ENCODE measurements around the gene TSPAN1.

TSPAN1 gene, protein sequence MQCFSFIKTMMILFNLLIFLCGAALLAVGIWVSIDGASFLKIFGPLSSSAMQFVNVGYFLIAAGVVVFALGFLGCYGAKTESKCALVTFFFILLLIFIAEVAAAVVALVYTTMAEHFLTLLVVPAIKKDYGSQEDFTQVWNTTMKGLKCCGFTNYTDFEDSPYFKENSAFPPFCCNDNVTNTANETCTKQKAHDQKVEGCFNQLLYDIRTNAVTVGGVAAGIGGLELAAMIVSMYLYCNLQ

DNA sequence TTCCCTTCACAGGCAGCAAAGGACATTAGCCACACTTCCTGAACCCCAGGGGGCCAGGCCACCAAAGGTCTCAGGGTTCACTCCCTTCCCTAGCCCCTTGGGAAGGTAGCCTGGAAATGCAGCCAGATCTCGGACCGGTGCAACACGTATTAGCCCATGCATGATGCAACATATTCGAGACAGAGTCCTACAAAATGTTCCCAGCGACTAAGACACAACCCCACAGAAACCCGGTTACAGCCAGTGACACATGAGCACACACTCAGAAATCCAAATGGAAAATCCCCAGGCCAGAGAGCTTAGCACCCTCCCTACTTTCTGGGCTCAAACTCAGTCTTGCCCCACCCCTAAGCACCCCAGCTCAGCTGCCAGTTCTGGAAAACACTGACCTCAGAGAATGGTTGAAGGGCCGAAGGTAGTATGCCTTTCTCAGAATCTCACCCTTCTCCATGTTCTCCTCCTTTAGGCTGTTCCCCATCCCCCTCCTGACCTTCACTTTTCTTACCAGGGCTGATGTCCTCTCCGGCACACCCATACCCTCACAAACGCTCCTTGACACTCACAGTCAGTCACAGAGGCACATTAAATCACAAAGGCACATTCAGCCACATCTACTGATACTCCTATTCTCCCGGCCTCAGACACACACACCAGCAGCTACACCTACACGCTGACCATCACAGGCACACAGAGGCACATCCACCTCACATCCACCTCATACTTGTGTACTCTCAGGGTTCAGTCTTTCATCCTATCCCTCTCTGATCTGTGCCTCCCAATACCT is at the start of gene TSPAN1:
Gene TSPAN1, plus strand, starts transcription at position 640 of the 784 bp plus-strand sequence. CDS start 6,021 bp downstream, outside the sequence.
- DNase-seq (ENCODE audit: extremely low read depth in 1 of 2, low read depth in 1 of 2) = no peak

DNA sequence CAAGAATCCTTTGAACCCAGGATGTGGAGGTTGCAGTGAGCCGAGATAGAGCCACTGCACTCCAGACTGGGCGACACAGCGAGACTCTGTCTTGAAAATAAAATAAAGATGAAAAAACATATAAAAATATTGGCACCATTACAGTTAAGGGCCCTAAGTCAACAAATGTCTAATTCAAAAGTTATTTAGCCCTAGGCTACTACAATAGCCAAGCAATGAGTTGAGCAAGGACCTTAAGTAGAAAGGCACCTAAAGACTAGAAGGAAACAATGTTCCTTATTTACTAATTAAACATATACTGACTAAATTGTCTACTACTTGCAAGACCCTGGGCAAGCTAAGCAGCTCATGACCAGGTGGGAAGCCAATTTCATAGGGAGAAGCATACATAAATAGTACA is 46.5 kb upstream of the TSPAN1 start:
- no peak for DNase-seq (ENCODE audit: extremely low read depth in 1 of 2, low read depth in 1 of 2)

GRCh38 chr1:46130121-46130520 is 44.8 kb upstream of the TSPAN1 start:
- no peak for DNase-seq (ENCODE audit: extremely low read depth in 1 of 2, low read depth in 1 of 2)

DNA sequence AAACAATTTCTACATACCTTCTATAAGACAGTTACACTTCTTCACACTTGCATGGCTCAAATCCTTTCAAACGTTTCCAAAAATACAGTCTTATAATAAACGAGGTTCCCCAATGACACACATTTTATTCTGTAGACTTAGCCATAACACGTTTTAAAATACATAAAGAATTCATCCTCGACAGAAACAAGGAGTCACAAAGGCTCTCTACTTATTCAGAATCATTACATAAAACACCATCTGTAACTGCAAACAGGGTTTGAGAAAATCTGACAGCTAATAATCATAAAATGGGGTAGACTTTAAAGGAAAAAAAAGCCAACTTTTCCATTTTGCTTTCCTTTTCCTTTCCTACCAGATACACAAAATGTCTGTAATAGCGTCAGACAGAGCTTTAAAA is 44.3 kb upstream of the TSPAN1 start:
- DNase-seq (ENCODE audit: extremely low read depth in 1 of 2, low read depth in 1 of 2) = no peak

DNA sequence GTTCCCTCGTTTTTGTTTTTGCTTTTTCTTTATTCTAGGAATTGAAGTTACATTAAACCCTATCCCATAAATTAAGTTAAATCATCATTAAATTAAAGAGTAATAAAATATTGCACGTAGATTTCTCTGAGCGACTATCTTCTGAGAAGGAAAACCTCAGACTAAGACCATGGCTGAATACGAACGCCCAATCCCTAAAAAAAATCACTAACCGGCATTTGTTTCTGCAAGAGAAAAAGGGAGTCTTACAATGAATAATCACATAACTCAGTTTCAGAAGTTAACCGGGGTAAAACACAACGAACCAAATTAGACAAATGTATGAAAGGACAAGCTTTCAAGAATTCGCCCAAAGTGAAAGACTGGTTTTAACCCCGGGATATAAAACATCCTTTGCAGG is 43.8 kb upstream of the TSPAN1 start:
- DNase-seq (ENCODE audit: extremely low read depth in 1 of 2, low read depth in 1 of 2) = no peak

DNA sequence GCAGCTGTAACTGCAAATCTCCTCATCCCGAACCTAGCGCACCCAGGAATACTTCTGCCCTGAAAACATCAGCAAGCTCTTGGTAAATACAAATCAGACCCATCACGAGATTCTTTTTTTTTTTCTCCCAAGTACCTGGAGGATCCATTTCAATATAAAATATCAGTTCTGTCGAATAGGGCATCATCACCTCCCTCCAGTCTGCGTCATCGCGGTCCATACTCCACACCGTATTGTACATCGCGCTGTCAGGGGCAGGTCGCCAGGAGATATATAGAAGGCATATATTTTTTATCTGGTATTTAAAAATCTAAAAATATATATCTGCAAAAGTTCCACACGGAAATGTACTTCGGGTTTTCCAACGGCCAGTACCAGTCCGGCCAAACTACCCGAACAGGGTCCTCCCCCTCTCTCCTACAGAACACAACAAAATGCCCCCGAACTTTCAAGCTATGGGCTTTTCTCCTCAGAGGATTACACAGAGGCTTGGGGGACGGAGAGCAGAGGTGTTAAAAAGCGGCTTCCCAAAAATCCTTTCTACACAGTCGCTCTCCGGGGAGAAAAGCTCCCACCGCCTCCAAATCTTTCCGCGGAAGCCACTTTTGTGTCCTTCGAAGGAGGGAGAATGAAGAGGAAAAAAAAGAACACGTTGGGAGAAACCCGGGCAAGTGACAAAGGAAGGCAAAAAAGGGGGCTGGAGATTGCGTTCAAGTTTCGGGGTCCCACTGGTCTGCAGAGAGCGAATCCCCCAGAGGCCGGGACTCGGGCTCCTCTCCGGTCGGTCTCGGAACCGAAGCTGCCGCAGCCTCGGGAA is 43.0 kb upstream of the TSPAN1 start:
- DNase-seq (ENCODE audit: extremely low read depth in 1 of 2, low read depth in 1 of 2) = no peak

DNA sequence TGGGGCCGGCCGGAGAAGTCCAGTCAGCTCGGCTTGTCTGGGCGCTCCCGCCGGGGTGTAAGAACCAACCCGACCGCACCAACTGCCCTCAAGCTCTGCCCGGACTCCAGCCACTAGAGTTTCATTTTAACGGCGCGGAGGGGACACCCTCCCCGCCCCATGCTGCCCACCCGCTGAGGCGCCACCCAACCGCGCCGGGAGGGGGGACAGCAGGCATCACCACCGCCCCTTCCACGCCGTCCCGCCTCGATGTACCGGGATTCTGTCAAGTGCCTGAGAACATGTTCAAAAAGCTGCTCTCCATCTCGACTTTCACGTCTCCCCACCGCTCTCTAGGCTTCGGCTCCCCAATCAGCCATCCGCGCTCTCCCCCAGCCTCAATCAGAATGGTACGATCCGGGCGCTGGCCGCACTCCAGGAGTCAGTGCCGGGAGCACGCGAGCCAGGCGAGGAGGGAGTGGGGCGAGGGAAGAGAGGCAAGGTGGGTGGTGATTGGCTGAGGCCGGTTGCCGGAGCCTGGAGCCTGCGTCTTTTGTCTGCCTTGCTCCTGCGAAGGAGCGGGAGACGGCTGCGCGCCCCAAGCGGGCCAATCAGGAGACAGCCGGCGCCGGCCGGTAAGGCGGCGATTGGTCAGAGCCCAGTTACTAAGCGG is 42.2 kb upstream of the TSPAN1 start, which contains the start of gene PIK3R3:
Gene PIK3R3, minus strand, starts transcription at position 101 of the 652 bp plus-strand sequence. CDS start 677 bp downstream, outside the sequence.
- DNase-seq (ENCODE audit: extremely low read depth in 1 of 2, low read depth in 1 of 2) = peak; percentile 62 to 68

GRCh38 chr1:46133181-46133658 is 41.7 kb upstream of the TSPAN1 start:
- DNase-seq (ENCODE audit: extremely low read depth in 1 of 2, low read depth in 1 of 2) = peak in 1 of 2 donors; percentile 18

DNA sequence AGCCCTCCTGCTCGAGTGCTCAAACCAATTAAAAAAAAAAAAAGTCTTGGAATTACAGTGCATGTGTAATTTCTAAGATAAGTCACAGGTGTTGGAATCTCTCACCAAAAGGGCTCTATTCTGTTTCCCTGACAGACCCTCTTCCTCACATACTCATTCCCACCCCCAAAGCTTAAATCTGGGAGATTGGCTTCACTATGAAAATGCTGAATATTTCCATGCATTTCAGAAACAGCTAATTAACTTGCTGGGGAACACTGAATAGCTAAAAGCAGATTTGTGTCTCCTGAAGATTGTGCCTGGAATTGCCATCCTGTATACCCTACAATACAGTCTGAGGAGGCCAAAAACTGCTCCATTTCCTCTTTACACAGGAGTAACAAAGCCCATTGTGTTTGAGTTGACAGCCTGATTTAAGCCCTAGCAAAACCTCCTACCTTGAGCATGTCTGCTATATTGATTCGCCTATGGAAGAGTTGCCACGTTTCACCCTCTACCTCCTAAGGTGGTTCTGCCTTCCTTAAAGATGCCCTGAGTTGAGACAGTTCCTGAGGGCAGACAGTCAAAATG is 41.0 kb upstream of the TSPAN1 start:
- no peak for DNase-seq (ENCODE audit: extremely low read depth in 1 of 2, low read depth in 1 of 2)

DNA sequence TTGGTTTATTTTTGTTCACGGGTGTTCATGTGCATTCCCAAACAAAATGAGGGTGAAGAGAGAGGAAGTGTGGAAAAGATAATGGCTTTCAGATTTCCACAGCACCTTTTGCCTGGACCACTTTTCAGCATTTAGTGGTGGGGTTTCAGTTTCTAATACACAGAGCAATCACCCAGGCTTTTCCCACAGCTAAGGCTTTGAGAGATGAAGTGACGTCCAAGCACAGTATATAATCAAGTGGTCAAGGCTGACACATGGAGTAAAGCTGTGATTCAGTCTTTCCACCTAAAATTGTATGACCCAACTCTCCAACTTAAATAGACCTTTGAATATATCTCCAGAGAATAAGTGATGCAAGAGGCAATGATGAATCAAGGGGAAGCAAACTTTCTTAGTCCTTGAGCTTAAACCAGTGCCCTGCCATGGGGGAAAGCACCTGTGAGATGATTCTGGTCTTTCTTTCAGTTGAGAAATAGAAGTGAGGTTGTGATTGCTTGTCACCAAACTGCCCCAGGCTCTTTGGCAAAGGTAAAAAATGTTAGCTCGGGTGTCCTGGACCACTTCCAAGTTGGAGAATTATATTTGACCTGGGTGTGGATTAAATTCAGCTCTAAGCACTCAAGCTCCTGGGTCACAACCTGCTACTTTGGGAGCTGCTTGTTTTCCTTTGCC is 40.1 kb upstream of the TSPAN1 start:
- DNase-seq (ENCODE audit: extremely low read depth in 1 of 2, low read depth in 1 of 2) = no peak

- no peak for DNase-seq (ENCODE audit: extremely low read depth in 1 of 2, low read depth in 1 of 2)
Measured at GRCh38 chr1:46136711-46137110, 38.2 kb upstream of the TSPAN1 start.

GRCh38 chr1:46137916-46138315 is 37.0 kb upstream of the TSPAN1 start:
- DNase-seq (ENCODE audit: extremely low read depth in 1 of 2, low read depth in 1 of 2) = no peak

DNA sequence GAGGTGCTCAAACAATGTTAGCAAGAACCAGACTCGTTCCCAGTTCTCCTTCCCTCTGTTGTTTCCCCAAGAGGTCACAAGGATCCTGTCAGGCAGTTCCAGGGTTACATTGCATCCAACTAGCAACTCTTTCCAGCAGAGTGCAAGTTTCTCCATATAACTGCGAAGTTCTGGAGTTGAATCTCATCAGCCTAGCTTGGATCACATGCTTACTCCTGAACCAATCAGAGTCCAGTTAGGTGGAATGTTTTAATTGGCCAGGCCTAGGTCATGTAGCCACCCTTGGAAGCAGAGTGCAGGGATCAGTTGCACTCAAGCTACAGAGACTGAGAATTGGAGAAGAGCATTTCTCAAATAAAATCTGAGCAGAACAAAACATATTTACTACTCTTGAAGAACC is 26.6 kb upstream of the TSPAN1 start:
- no peak for DNase-seq (ENCODE audit: extremely low read depth in 1 of 2, low read depth in 1 of 2)

- DNase-seq (ENCODE audit: extremely low read depth in 1 of 2, low read depth in 1 of 2) = no peak
Measured at GRCh38 chr1:46150085-46150484, 24.8 kb upstream of the TSPAN1 start.

- no peak for DNase-seq (ENCODE audit: extremely low read depth in 1 of 2, low read depth in 1 of 2)
Measured at GRCh38 chr1:46152016-46152415, 22.9 kb upstream of the TSPAN1 start.

- DNase-seq (ENCODE audit: extremely low read depth in 1 of 2, low read depth in 1 of 2) = no peak
Measured at GRCh38 chr1:46153228-46153627, 21.7 kb upstream of the TSPAN1 start.

GRCh38 chr1:46153732-46154131 is 21.2 kb upstream of the TSPAN1 start:
- no peak for DNase-seq (ENCODE audit: extremely low read depth in 1 of 2, low read depth in 1 of 2)

GRCh38 chr1:46157916-46158311 is 17.0 kb upstream of the TSPAN1 start:
- no peak for DNase-seq (ENCODE audit: extremely low read depth in 1 of 2, low read depth in 1 of 2)

GRCh38 chr1:46158312-46159281 is 16.3 kb upstream of the TSPAN1 start:
- no peak for DNase-seq (ENCODE audit: extremely low read depth in 1 of 2, low read depth in 1 of 2)

All from activated CD8-positive, alpha-beta memory T cell treated with anti-CD3 and anti-CD28 coated beads for 1 hour (primary cell).